Measurements from ENCODE around the gene KCNH6.
A peak's percentile ranks its signal among the peaks of the same experiment; 100 is the strongest.

KCNH6 gene

DNA sequence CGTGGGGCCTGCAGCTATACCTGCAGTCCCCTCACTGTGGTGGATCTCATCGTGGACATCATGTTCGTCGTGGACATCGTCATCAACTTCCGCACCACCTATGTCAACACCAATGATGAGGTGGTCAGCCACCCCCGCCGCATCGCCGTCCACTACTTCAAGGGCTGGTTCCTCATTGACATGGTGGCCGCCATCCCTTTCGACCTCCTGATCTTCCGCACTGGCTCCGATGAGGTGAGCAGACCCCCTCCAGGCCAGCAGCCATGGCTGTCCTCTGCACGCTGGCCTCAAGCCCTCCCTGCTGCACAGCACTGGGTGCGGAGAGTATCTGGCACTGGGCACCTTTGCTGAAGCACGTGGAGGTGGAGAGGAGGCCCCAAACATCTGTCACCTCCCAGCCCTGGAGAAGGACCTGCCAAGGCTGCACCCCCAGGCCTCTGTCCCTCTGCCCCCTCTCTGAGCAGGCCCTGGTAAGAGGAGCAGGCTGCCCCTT lies 11.0 kb downstream of the KCNH6 start:
- DNase-seq = no peak

DNA sequence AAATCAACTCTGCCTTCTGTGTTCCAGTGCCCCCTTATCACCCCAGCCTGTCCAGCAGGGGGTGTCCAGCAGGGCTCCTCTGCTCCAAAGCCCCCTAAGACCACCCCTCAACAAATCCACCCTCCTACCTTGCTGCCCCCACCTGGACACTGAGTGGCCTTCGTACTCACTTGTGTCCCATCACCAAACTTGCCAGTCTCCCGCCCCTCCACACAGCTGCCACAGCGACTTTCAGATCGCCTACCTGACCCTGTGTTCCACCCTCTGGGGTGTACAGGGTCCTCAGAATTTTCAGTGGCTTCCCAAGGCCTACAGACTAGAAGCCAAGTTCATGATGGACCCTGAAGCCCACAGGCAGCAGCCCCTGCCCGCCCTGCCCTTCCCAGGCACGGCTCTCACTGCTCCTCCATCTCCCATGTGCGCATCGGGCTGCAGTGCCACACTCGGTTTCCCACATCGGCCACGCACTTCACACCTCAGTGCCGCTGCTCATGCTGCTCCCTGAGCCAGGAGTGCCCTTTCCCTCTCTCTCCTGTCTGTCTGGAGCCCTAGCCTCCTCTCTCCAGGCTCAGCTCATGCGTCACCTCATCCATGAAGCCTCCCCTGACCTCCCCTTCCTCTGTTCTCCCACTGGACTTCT lies 11.8 kb downstream of the KCNH6 start:
- no peak for DNase-seq

DNA sequence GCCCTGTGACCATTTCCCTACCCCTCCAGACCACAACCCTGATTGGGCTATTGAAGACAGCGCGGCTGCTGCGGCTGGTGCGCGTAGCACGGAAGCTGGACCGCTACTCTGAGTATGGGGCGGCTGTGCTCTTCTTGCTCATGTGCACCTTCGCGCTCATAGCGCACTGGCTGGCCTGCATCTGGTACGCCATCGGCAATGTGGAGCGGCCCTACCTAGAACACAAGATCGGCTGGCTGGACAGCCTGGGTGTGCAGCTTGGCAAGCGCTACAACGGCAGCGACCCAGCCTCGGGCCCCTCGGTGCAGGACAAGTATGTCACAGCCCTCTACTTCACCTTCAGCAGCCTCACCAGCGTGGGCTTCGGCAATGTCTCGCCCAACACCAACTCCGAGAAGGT lies 12.5 kb downstream of the KCNH6 start:
- no peak for DNase-seq

DNA sequence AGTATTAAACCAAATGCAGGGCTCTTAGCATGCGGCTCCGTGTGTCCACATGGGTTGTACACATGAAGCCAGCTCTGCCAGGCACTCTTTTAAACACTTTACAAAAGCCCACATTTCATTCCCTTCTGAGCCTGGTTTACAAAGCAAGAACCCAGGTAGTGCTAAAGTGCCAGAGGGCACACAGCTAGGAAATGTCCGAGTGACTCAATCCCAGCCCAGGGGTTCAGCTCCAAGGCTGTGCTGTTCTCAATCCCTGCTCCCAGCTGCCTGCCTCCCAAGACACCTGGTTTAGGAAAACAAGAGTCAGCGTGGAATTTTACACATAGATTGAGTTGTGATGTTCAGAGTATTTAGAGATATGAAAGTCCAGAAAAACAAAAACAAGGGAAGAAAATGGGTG lies 13.8 kb downstream of the KCNH6 start:
- no peak for DNase-seq

DNA sequence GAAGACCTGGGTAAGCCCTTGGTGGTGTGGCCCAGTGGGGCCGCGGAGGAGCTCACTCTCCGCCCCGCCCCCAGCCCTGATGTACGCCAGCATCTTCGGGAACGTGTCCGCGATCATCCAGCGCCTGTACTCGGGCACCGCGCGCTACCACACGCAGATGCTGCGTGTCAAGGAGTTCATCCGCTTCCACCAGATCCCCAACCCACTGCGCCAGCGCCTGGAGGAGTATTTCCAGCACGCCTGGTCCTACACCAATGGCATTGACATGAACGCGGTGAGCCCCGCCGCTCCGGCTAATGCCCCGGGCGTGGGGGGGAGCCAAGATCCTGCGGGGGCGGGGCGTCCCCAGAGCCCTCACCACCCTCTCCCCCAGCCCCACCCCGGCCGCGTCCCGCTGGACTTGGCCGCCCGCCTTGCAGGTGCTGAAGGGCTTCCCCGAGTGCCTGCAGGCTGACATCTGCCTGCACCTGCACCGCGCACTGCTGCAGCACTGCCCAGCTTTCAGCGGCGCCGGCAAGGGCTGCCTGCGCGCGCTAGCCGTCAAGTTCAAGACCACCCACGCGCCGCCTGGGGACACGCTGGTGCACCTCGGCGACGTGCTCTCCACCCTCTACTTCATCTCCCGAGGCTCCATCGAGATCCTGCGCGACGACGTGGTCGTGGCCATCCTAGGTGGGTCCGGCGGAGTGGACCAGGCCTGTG lies 15.0 kb downstream of the KCNH6 start:
- no peak for DNase-seq

DNA sequence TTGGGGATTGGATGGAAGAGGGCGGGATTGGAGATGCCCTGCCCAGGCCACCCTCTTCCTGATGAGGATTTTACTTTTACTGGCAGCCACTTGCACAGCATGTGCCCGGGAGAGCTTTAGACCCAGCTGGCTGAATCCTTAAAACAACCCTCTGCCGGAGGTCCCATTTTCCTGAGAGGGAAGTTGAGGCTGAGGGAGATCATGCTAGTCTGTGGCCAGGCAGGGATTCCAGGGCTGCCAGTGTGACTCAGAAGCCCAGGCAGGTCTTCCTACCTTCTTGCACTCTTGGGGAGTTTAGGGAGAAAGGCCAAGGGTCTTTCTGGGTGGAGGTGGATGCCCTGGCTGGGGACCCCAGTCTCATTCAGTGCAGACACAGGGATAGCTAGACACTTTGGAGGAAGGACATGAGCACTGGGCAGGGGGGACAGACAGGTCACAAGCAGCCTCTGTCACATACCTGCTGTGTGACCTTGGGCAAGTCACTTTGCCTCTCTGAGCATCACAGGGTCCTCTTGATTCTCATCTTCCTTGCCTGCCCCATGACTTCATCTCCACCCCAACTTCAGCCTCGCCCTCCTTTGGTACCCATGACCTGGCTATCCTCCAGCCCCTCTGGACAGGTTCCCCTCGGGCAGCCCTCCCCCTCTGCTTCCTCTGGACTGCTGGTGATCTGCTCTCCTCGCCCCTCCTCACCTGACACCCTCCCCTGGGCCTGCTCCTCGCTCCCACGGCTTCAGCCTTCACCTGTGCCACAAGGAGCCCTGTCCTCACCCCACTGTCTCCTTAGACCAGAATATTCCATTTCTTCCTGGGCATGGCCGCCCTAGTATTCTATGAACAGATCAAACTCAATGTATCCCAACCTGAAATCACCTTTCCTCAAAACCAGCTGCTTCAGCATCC lies 15.8 kb downstream of the KCNH6 start:
- no peak for DNase-seq

DNA sequence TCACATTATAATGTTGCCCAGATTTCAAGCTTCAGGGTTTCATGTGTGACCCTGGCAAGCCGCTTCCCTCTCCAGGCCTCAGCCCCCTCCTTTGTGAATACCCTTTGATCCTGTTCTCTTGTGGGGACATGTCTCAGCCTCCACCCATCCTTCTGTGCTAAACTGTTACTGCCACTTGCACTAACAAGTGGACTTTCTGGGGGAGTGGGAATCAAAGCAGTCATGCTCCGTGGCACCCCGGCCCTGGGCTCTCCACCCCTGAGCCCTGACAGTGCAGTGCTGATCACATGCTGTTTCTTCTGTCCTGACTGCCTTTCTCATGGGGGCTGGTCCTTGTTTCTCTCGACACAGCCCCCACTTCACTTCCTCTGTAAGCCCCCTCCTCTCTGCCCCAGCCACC lies 17.4 kb downstream of the KCNH6 start:
- no peak for DNase-seq

DNA sequence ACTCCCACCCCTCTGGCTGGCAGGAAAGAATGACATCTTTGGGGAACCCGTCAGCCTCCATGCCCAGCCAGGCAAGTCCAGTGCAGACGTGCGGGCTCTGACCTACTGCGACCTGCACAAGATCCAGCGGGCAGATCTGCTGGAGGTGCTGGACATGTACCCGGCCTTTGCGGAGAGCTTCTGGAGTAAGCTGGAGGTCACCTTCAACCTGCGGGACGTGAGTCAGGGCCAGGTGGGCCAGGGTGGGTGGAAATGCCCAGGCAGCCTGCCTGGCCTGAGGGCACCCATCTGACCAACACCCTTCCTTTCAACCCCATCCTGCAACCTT lies 19.0 kb downstream of the KCNH6 start:
- DNase-seq = no peak

DNA sequence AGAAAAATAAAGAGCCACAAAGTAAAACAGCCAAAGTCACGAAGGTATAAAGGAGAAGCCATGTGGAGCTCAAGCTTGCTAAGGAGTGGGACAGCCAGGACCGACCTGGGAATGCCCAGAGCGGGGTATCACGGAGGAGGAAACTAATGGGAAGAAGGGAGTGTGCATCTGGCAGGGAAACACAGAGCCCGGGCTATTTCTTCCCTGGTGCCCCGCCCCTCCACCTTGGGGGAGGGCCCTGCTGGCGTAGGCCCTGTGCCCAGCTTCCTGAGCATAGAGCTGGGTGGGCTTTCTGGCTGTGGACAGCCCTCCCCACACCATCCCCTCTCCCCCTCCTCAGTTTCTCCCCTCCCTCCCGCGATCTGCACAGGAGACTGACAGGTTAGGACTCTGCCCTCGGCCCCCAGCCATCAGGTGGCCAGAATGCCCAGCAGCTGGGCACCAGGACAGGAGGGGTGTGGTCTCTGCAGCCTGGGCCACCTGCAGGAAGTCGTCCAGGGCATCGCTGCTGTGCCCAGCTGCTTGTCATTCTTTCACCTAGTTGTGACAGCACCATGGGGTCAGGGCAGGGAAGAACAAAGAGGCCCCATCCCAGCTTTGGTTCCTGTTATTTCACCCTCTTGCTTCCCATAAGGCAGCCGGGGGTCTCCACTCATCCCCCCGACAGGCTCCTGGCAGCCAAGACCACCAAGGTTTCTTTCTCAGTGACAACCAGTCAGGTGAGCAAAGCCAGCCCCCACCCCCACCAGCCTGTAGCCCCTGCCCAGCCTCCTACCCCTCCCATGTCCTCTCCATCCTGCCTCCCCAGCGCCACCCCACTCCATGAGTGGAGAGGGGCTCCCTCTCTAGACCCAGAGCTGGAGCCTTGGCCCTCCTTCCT lies 20.0 kb downstream of the KCNH6 start:
- no peak for DNase-seq

DNA sequence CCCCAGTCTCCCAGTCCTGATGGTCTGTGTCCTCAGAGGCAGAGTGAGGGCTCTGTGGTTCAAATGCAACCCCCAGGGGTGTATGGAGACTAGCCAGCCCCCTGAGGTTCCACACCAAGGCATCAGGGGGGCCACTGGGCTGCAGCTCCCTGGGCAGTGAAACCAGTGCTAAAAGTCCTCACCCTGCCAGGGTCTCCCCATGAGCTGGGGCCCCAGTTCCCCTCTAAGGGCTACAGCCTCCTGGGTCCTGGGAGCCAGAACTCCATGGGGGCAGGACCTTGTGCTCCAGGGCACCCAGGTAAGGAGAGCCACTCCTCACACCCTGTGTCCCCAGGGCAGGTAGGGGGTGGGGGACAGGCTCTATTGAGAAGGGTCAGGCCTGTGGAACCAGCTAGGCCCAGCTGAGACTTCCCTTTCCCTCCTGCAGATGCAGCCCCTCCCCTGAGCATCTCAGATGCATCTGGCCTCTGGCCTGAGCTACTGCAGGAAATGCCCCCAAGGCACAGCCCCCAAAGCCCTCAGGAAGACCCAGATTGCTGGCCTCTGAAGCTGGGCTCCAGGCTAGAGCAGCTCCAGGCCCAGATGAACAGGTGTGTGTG lies 20.8 kb downstream of the KCNH6 start:
- no peak for DNase-seq

DNA sequence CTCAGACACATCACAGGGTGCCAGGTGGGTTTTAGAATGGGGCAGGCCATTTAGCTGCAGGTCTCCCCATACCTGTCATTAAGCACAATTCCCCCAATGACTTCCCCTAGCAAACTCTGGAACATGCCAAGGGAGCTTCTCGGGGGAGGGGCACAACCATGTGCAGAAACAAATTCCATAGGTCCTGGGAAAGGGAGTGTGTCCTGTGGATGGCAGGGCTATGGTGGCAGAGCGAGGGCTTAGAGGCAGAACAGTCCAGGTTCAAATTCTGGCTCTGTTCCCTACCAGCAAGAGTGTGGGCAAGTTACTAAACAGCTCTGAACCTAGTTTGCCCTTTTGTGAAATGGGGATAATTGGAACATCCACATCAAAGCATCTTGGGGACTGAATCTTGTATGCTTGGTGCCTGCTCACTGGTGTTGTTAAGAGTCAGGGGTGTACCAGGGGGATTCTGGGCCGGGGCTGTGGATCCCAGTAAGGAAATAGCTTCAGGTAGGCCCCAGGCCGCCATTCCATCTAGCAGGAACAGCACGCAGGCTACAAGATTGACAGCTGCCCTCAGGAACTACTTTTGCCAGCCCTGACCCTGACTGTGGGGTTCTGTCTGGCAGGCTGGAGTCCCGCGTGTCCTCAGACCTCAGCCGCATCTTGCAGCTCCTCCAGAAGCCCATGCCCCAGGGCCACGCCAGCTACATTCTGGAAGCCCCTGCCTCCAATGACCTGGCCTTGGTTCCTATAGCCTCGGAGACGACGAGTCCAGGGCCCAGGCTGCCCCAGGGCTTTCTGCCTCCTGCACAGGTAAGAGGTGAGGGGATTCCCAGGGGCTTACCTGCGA lies 21.5 kb downstream of the KCNH6 start:
- DNase-seq = no peak

DNA sequence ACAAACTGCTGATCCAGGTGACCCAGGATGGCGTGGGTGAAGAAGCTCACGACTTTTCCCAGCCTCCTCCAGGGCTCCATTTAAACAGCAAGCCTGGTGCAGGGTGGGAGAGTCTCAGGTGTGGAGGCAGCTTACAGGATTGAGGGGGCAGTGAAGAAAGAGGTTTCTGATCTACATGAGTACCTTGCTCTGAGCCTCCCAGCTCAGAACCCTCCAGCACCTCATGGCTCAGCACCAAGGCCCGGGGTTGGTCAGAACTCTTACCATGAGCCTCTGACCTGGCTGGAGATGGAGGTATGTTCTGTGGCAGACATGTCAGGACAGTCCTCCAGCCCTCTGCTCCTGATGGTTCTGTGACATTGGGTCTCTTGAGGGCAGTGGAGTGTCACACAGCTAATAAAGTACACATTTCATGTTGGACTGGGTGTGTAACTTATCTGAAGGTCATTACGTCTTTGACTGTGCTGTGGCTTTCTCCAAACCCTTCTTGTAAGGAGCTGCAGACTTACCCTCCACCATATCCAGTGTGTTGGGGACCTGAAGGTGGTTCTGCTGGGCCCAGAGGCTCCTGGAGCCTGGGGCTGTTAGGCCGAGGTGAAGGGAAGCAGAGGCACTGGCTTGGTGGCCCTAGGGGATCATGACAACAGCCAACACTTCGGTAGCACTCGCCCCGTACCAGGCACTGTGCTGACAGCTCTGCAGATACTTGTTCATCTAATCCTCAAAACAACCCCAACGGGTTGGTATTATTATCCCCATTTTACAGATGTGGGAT lies 23.3 kb downstream of the KCNH6 start:
- no peak for DNase-seq

DNA sequence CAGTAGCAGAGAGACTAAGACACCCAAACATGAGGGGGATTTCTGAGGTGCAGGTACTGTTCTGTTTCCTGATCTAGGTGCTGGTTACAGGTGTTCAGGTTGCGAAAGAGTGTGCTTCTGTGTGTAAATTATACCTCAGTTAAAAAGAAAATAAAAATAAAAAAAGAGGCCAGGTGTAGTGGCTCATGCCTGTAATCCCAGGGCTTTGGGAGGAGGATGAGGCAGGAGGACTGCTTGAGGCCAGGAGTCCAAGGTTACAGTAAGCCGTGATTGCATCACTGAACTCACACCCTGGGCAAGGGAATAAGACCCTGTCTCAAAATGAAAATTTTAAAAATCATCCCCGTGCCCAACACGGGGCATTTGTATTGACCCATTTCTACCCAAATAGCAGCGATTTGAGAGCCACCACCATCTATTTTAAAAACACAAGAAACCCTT lies 23.9 kb downstream of the KCNH6 start:
- DNase-seq = no peak

DNA sequence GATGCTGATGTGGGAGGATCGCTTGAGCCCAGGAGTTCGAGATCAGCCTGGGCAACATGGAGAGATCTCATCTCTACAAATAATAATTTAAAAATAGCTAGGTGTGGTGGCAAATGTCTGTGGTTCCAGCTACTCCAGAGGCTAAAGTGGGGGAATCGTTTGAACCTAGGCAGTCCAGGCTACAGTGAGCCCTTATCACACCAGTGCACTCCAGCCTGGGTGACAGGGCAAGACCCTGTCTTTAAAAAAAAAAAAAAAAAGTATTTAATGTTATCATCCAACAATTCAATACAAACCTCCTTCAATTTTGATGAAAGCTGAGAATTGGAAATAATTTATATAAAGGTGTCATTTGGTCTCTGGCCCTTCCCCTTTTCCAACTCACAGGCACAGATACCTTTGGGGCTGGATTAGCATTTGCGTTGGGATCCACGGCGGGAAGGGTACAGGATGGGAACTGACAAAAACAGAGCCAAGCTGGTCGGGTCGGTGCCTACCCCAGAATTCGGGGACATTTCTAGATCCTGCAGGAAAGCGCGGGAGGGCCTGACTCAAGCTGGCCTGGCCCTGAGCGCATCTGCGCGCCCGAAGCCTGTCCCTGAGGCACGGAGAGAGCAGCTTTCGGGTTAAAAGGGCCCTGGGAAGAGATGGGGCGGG lies 26.3 kb downstream of the KCNH6 start:
- no peak for DNase-seq

DNA sequence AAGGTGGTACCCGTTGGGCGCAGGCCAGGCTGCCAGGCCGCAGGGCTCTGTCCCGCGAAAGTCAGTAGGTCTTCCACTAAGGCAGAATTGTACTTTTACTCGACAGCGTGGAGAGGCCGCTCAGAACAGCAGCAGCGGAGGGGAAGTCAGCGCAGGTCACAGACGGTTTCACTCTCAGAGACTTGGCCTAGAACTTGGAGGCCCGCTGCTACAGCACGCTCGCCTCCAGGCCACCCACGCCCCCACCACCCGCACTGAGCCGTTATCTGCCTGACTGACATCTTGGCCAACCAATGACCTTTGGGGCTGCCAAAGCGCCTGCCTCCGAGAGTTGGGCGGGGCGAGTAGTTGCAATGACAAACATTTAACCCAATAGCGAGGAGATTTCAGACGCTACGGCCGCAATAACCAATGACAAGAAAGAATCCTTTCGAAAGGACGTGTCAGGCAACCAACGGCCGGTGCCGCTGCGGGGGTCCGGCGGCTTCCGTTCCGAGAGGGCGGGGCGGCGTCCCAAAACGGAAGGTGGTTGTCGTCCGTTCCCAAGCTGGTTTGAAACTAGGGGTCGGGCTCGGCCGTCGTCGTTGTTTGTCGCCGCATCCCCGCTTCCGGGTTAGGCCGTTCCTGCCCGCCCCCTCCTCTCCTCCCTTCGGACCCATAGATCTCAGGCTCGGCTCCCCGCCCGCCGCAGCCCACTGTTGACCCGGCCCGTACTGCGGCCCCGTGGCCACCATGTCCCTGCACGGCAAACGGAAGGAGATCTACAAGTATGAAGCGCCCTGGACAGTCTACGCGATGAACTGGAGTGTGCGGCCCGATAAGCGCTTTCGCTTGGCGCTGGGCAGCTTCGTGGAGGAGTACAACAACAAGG lies 27.0 kb downstream of the KCNH6 start, which contains the start of gene DCAF7:
DCAF7 (plus strand) TSS at position 532 of the 871 bp plus-strand sequence; CDS start at position 733, 201 bp downstream.
- DNase-seq = peak; percentile 100

DNA sequence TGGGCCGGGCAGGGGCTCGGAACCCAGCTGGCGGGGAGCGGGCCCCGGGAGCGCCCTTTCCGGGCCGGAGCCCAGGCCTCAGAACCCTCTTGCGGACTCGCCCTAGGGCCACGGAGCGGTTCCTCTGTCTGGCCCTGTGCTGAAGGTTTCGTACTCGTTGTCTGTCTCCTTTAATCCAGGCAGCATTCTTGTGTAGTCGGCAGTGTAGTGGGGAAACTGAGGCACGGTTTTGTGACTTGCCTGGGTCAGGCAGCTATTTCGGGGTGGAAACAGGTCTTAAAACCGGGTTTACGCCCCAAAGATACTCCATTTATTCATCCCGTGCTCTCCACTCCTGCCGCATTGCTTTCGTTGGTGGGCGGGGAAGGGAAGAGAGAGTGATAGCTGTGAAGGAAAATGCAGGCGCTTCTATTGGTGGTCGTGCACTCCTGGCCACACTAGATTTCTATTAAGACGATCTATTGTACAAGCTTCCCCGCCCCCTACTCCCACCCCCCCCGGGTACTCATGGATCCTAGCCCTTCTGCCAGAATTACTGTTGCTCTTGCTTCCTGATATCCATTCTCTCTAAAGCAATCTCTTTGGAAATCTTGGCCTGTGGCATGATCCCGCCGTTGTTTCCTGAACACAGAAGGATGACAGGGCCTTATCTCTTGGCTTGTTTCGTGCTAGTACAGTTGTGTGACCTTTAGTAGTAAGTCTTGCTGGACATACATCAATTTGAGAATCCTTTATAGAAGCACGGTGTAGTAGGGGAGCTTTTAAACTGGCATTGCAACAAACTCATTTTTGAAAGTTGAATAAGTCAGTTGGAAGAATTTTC lies 27.9 kb downstream of the KCNH6 start:
- DNase-seq = peak; percentile 36

DNA sequence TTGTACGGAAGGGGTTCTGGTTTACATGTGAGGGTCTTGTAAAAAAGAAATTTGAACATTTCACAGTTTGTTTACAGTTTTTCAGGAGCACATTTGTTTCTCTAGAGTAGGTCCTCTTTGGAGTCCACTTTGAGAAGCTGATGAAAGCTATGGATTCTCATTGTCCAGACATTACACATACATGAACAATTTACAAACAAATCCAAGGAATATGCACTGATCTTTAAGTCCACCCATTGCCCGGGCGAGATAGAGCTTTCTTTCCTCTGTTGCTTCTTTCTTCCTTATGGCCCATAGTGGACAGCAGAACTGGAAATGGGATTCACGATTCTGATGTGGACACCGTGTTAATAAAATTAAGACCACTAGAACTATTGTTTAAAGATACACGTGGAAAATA lies 29.1 kb downstream of the KCNH6 start:
- no peak for DNase-seq
